BLaER1 treated with 17β-estradiol and CSF1 and Interleukin-3, amounts not matched to agents 10 nM and 100 nM (cell line): ENCODE data around the gene MED15.

Experiments used
- H3K27ac ChIP-seq, 11 experiments: shearing (Covaris generic); formaldehyde crosslinking; 2 replicates each; pipeline ENCODE4 v1.8.1; 2022
- H3K27me3 ChIP-seq, 11 experiments: shearing (Covaris generic); formaldehyde crosslinking; 2 replicates each; pipeline ENCODE4 v1.8.1; 2022
- H3K36me3 ChIP-seq, 11 experiments: shearing (Covaris generic); formaldehyde crosslinking; 2 replicates each; pipeline ENCODE4 v1.8.1; 2022
- H3K4me1 ChIP-seq, 10 experiments: shearing (Covaris generic); formaldehyde crosslinking; 2 replicates each; pipeline ENCODE4 v1.8.1; 2022
- H3K4me2 ChIP-seq, 11 experiments: shearing (Covaris generic); formaldehyde crosslinking; 2 replicates each; pipeline ENCODE4 v1.8.1; 2022
- H3K4me3 ChIP-seq, 10 experiments: shearing (Covaris generic); formaldehyde crosslinking; 2 replicates each; pipeline ENCODE4 v1.8.1; 2022
- H3K9ac ChIP-seq, 11 experiments: shearing (Covaris generic); formaldehyde crosslinking; 2 replicates each; pipeline ENCODE4 v1.8.1; 2022
- H3K9me3 ChIP-seq, 11 experiments: shearing (Covaris generic); formaldehyde crosslinking; replicated peaks in 1 of 11; 2 replicates each; pipeline ENCODE4 v1.8.1; 2022
- H4K20me1 ChIP-seq, 11 experiments: shearing (Covaris generic); formaldehyde crosslinking; 2 replicates each; pipeline ENCODE4 v1.8.1; 2022
- Cebpa-rat ChIP-seq, 11 experiments: shearing (Covaris generic); IDR thresholded peaks; 2 replicates each; pipeline ENCODE4 v1.8.1; 2022

Gene MED15

GRCh38 chr22:20524004-20524481 lies 16.6 kb downstream of the MED15 start:
- Histone ChIP-seq H4K20me1 (peaks cover 99 to 100% (median 100%) of the 10 kb centered on the region in 11 experiments), H3K36me3 (peaks cover 64 to 94% (median 79%) of the 10 kb centered on the region in 11 experiments), H3K27me3 (no peaks in the 10 kb centered on the region), H3K4me3 (no peak overlapping the region), H3K9ac (peak overlapping the region in 9 of 11 experiments; percentile 18 to 73 (median 54); a peak in 14 of 22 replicates), H3K4me2 (peak overlapping the region; percentile 62 to 76 (median 70)), H3K27ac (peak overlapping the region in 9 of 11 experiments; percentile 50 to 80 (median 67); a peak in 18 of 22 replicates), H3K9me3 (no peaks in the 10 kb centered on the region), H3K4me1 (peaks cover 64 to 78% (median 71%) of the 10 kb centered on the region in 10 experiments)
- TF ChIP-seq Cebpa-rat (IDR thresholded peaks at IDR 0.05) = no peak

DNA sequence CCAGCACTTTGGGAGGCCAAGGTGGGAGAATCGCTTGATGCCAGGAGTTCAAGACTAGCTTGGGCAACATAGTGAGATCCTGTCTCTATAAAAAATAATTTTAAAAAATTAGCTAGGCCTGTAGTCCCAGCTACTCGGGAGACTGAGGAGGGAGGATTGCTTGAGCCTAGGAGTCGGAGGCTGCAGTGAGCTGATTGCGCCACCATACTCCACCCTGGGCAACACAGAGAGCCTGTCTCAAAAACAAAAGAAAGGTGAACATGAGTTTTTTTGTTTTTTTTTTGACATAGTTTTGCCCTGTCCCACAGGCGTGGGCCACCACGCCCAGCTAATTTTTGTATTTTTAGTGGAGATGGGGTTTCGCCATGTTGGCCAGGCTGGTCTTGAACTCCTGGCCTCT lies 17.6 kb downstream of the MED15 start:
- peak overlapping the region in 4 of 11 experiments; percentile 10 to 73 (median 54); a peak in 6 of 22 replicates for H3K9ac ChIP-seq
- H3K9me3 ChIP-seq = no peaks in the 10 kb centered on the region
- peaks cover 99 to 100% (median 100%) of the 10 kb centered on the region in 11 experiments for H4K20me1 ChIP-seq
- H3K36me3 ChIP-seq = peaks cover 60 to 94% (median 78%) of the 10 kb centered on the region in 11 experiments
- H3K4me1 ChIP-seq = peaks cover 60 to 71% (median 67%) of the 10 kb centered on the region in 10 experiments
- H3K27ac ChIP-seq = peak overlapping the region in 6 of 11 experiments; percentile 11 to 68 (median 57); a peak in 8 of 22 replicates
- no peak overlapping the region for H3K4me3 ChIP-seq
- TF ChIP-seq Cebpa-rat (IDR thresholded peaks at IDR 0.05) = 0 out of 22 replicates have a peak, but pooled peaks of 1 of the 11 experiments have one; percentile 7
- no peaks in the 10 kb centered on the region for H3K27me3 ChIP-seq
- H3K4me2 ChIP-seq = peak overlapping the region in 8 of 11 experiments; percentile 62 to 76 (median 70); a peak in 15 of 22 replicates

DNA sequence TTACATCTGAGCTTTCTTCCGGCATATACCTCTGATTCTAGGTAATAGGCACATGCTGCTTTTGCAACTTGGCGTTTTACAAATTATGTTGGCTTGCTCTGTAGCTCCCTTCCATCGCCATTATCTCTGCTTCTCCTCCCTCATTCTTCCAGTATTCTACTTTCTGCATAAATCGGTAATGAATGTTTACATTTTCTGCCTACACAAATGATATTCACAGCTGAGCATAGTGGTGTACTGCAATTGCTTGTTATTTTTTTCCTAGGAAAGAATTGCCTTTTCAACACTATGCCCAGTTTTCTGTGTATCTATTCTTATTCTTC lies 18.9 kb downstream of the MED15 start:
- Histone ChIP-seq H3K4me2 (peak overlapping the region in 8 of 11 experiments; percentile 19 to 42 (median 28); a peak in 8 of 22 replicates), H3K9ac (peak overlapping the region in 2 of 11 experiments; percentile 13 to 45; a peak in 1 of 22 replicates), H3K4me1 (peaks cover 70 to 77% (median 72%) of the 10 kb centered on the region in 10 experiments), H4K20me1 (peaks cover 99 to 100% (median 100%) of the 10 kb centered on the region in 11 experiments), H3K9me3 (no peaks in the 10 kb centered on the region), H3K27ac (no peak overlapping the region), H3K27me3 (no peaks in the 10 kb centered on the region), H3K4me3 (no peak overlapping the region), H3K36me3 (peaks cover 61 to 94% (median 78%) of the 10 kb centered on the region in 11 experiments)
- TF ChIP-seq Cebpa-rat (IDR thresholded peaks at IDR 0.05) = no peak

DNA sequence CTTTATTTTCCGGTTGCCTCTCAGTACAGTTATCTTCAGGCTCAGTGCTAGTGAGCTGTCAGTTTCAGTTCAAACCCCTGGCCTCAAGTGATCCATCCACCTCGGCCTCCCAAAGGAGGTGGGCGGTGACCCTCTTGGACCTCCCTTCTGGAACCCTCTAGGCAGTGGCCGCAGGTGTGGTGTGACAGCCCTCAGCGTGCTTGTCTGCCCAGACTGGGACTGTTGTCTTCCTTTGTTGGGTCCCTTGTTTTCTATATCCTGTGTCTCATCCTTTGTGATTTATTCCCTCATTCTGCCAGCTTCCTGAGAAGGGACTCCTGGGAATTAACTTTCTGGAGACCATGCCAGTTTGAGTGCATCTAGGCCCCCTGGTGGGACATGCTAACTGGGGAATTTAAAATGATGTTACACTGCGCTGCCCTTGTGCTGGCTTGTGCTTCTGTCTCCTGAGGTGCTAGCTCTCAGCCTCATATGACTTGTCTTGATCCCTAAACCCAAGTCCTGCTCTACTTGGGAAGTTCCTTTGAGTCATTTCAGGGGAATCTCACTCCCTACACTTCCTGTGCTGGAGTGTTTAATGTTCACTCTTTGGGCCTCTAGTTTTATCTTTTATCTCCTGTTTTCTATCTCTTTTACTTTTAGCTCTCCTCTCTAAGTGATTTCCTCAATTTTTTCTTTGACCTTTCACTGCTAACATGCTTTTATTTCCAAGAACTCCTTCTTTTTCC lies 19.4 kb downstream of the MED15 start:
- peak overlapping the region in 4 of 11 experiments; percentile 11 to 45 (median 15); a peak in 2 of 22 replicates for H3K9ac ChIP-seq
- no peaks in the 10 kb centered on the region for H3K27me3 ChIP-seq
- H3K27ac ChIP-seq = no peak overlapping the region
- peaks cover 100% of the 10 kb centered on the region in 11 experiments for H4K20me1 ChIP-seq
- no peaks in the 10 kb centered on the region for H3K9me3 ChIP-seq
- H3K4me1 ChIP-seq = peaks cover 73 to 79% (median 75%) of the 10 kb centered on the region in 10 experiments
- peaks cover 63 to 96% (median 80%) of the 10 kb centered on the region in 11 experiments for H3K36me3 ChIP-seq
- no peak for TF ChIP-seq Cebpa-rat (IDR thresholded peaks at IDR 0.05)
- no peak overlapping the region for H3K4me3 ChIP-seq
- peak overlapping the region in 9 of 11 experiments; percentile 19 to 42 (median 26); a peak in 12 of 22 replicates for H3K4me2 ChIP-seq

DNA sequence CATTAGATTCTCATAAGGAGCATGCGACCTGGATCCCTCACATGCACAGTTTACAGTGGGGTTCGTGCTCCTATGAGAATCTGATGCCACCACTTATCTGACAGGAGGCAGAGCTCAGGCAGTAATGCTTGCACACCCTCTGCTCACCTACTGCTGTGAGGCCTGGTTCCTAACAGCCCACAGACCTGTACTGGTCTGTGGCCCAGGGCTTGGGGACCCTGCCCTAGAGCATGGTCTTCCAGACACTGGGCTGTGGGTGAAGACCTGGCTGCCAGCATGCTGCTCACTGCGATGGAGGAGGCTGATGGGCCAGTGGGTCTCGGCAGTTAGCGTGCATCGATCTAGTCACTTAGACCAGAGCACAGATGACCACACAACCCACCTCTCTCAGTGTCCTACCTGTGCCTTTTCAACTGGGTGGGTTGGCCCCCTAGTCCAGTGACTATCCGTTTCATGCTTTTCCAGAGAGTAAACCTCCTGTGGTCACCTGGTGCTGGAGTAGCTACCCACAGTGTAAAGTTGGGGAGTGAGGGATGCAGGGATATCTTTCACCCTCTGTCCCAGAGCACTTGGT lies 21.1 kb downstream of the MED15 start:
- Histone ChIP-seq H3K36me3 (peaks cover 66 to 97% (median 86%) of the 10 kb centered on the region in 11 experiments), H3K27me3 (no peaks in the 10 kb centered on the region), H3K4me3 (no peak overlapping the region), H3K4me2 (peak overlapping the region in 1 of 11 experiments; percentile 17; a peak in 2 of 22 replicates), H3K9me3 (no peaks in the 10 kb centered on the region), H3K4me1 (peaks cover 69 to 79% (median 73%) of the 10 kb centered on the region in 10 experiments), H3K27ac (no peak overlapping the region), H4K20me1 (peaks cover 100% of the 10 kb centered on the region in 11 experiments), H3K9ac (no peak overlapping the region)
- TF ChIP-seq Cebpa-rat (IDR thresholded peaks at IDR 0.05) = no peak

- no peak for TF ChIP-seq Cebpa-rat (IDR thresholded peaks at IDR 0.05)
- H3K4me3 ChIP-seq = no peak overlapping the region
- H4K20me1 ChIP-seq = peaks cover 99 to 100% (median 100%) of the 10 kb centered on the region in 11 experiments
- H3K27me3 ChIP-seq = no peaks in the 10 kb centered on the region
- peak overlapping the region in 10 of 11 experiments; percentile 5 to 42 (median 20); a peak in 12 of 22 replicates for H3K4me2 ChIP-seq
- peak overlapping the region in 6 of 11 experiments; percentile 14 to 43 (median 26); a peak in 6 of 22 replicates for H3K9ac ChIP-seq
- peak overlapping the region in 2 of 11 experiments; percentile 0 to 14; a peak in 2 of 22 replicates for H3K27ac ChIP-seq
- H3K9me3 ChIP-seq = no peaks in the 10 kb centered on the region
- peaks cover 82 to 98% (median 94%) of the 10 kb centered on the region in 11 experiments for H3K36me3 ChIP-seq
- H3K4me1 ChIP-seq = peaks cover 58 to 79% (median 75%) of the 10 kb centered on the region in 10 experiments
Observed at GRCh38 chr22:20530368-20531153, 23.2 kb downstream of the MED15 start.

- Histone ChIP-seq H3K27ac (peak overlapping the region in 3 of 11 experiments; percentile 0 to 25 (median 9); a peak in 3 of 22 replicates), H3K4me1 (peaks cover 52 to 80% (median 72%) of the 10 kb centered on the region in 10 experiments), H3K4me3 (no peak overlapping the region), H3K4me2 (peak overlapping the region; percentile 5 to 42 (median 20); a peak in 14 of 22 replicates), H3K9me3 (no peaks in the 10 kb centered on the region), H3K9ac (peak overlapping the region in 6 of 11 experiments; percentile 11 to 43 (median 16); a peak in 5 of 22 replicates), H3K36me3 (peaks cover 76 to 93% (median 88%) of the 10 kb centered on the region in 11 experiments), H4K20me1 (peaks cover 95 to 100% (median 100%) of the 10 kb centered on the region in 11 experiments), H3K27me3 (no peaks in the 10 kb centered on the region)
- no peak for TF ChIP-seq Cebpa-rat (IDR thresholded peaks at IDR 0.05)
Observed at GRCh38 chr22:20531154-20531403, 23.7 kb downstream of the MED15 start.
